HG02759 (cell line): ENCODE results near the gene PKDREJ.
A peak's percentile ranks its signal among the peaks of the same experiment; 100 is the strongest.

Source experiments
- ATAC-seq: cut with Tn5 transposase; IDR thresholded peaks from one replicate; pipeline ENCODE4 v1.9.1; 2021; ENCODE audit warnings: mild to moderate bottlenecking, moderate library complexity; ENCODE audit not compliant: unreplicated experiment

PKDREJ gene

GRCh38 chr22:46289244-46289891 lies 26.2 kb upstream of the PKDREJ start:
- ATAC-seq, result no peak

GRCh38 chr22:46288846-46289243 lies 25.7 kb upstream of the PKDREJ start:
- no peak for ATAC-seq

GRCh38 chr22:46287873-46288751 lies 25.0 kb upstream of the PKDREJ start:
- ATAC-seq, result peak; percentile 86

GRCh38 chr22:46286941-46287872 lies 24.1 kb upstream of the PKDREJ start:
- no peak for ATAC-seq

- no peak for ATAC-seq
Measured at GRCh38 chr22:46286006-46286405, 22.9 kb upstream of the PKDREJ start.

GRCh38 chr22:46281866-46282678 lies 18.9 kb upstream of the PKDREJ start:
- ATAC-seq, result no peak

- no peak for ATAC-seq
Measured at GRCh38 chr22:46280999-46281623, 18.0 kb upstream of the PKDREJ start.

GRCh38 chr22:46280063-46280817 lies 17.1 kb upstream of the PKDREJ start:
- no peak for ATAC-seq

GRCh38 chr22:46278656-46279645 lies 15.8 kb upstream of the PKDREJ start:
- no peak for ATAC-seq

- no peak for ATAC-seq
Measured at GRCh38 chr22:46276563-46276962, 13.4 kb upstream of the PKDREJ start.

- no peak for ATAC-seq
Measured at GRCh38 chr22:46275455-46276122, 12.4 kb upstream of the PKDREJ start.

- no peak for ATAC-seq
Measured at GRCh38 chr22:46274381-46274780, 11.2 kb upstream of the PKDREJ start.

GRCh38 chr22:46273432-46274148 lies 10.4 kb upstream of the PKDREJ start:
- ATAC-seq, result no peak

GRCh38 chr22:46272762-46273431 lies 9.8 kb upstream of the PKDREJ start:
- no peak for ATAC-seq

GRCh38 chr22:46272196-46272595 lies 9.1 kb upstream of the PKDREJ start:
- no peak for ATAC-seq

- no peak for ATAC-seq
Measured at GRCh38 chr22:46269564-46269963, 6.4 kb upstream of the PKDREJ start.
